Cerebellar nuclear complex (tissue), 1 donor: ENCODE results near the gene SLC44A5.

Experiments
- DNase-seq, 2 experiments: peaks; one replicate each; lab custom pipeline; 2025; lab: John Stamatoyannopoulos, UW

The SLC44A5 gene

GRCh38 chr1:75174031-75174760 is 436.7 kb downstream of the SLC44A5 start:
- no peak for DNase-seq

- DNase-seq = no peak
Measured at GRCh38 chr1:75172556-75172955, 438.4 kb downstream of the SLC44A5 start.

GRCh38 chr1:75171876-75172275 is 439.0 kb downstream of the SLC44A5 start:
- DNase-seq = no peak

GRCh38 chr1:75170981-75171380 is 439.9 kb downstream of the SLC44A5 start:
- DNase-seq = no peak

DNA sequence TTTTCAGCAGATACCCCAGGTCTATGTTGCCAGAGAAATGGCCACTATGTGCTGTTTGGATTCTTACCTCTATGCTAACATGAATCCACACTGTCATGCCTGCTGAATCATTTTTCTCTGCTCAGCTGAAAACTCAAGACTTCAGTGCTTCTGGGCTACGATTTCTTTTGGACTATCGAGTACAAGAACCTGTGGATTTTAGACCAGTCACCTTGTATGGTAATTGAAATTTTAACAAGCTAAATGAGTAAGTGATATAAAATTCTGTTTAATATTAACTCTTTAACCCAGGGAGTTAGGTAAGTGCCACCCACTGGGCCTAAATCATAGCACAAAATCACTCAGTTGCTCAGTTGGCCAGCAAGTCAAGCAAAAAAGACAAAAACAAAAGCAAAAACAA is 440.9 kb downstream of the SLC44A5 start:
- DNase-seq = no peak

- DNase-seq = no peak
Measured at GRCh38 chr1:75166821-75167220, 444.1 kb downstream of the SLC44A5 start.

- DNase-seq = no peak
Measured at GRCh38 chr1:75165264-75165663, 445.6 kb downstream of the SLC44A5 start.

GRCh38 chr1:75159154-75159553 is 451.8 kb downstream of the SLC44A5 start:
- no peak for DNase-seq
